ENCODE results near the gene ATP1A3. TPM values are rescaled to one million over a fixed set of nuclear protein-coding genes. Genes with fewer than 3 reads are reported as not detected.

The ATP1A3 gene
- polyA plus RNA-seq, 1 donor from 2014 or later: 36.2 TPM

DNA sequence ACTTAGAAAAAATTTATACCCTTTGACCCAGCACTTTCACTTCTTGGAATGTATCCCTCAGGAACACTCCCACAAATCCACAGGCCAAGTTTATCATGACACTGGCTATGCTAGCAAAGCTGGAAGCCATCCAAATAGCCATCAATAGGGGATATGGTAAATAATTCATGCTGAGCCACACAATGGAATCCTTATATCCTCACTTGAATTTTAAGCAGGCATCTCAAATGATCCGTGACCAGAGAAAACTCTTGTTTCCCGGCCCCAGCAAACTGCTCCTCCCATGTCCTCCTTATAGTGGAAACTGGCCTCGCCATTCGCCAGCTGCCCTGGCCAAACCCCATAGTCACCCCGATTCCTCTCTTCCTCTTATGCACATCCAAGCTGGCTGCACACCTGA is 38.4 kb upstream of the ATP1A3 start:
- Histone ChIP-seq H3K4me2 (ENCODE audit: low read length) (no peak overlapping the region), H3K9me2 (ENCODE audit: insufficient read depth, low read length) (no peaks in the 10 kb centered on the region), H3K36me3 (ENCODE audit: insufficient read depth, low read length) (peaks cover 3% of the 10 kb centered on the region), H3K27ac (ENCODE audit: low read length) (no peak overlapping the region), H4K20me1 (ENCODE audit: insufficient read depth) (no peaks in the 10 kb centered on the region), H3K9me3 (ENCODE audit: low read length) (no peaks in the 10 kb centered on the region), H3K9ac (ENCODE audit: low read length) (no peak overlapping the region), H3K27me3 (ENCODE audit: insufficient read depth, low read depth, low read length) (no peaks in the 10 kb centered on the region), H2AFZ (ENCODE audit: low read depth, low read length) (no peak overlapping the region), H3F3A (ENCODE audit: insufficient read depth, low read length, poor library complexity, severe bottlenecking) (no peaks in the 10 kb centered on the region), H3K4me3 (ENCODE audit: low read length) (no peak overlapping the region), H3K79me2 (replicated peaks; ENCODE audit: insufficient read depth, low read length) (no peaks in the 10 kb centered on the region)
- TF ChIP-seq SMC3 (conservative IDR thresholded peaks at IDR 0.05; ENCODE audit: poor library complexity) (no peak), EP300 (conservative IDR thresholded peaks at IDR 0.05; ENCODE audit: poor library complexity, severe bottlenecking) (no peak), TAF1 (IDR thresholded peaks at IDR 0.05; ENCODE audit: low read depth) (no peak), RAD21 (conservative IDR thresholded peaks at IDR 0.05) (no peak), POLR2AphosphoS5 (IDR thresholded peaks at IDR 0.05) (no peak), EZH2 (IDR thresholded peaks at IDR 0.05; ENCODE audit: borderline replicate concordance, insufficient read depth, low read length, poor library complexity, severe bottlenecking) (no peak), MXI1 (conservative IDR thresholded peaks at IDR 0.05; ENCODE audit: poor library complexity, severe bottlenecking) (no peak)
- TF ChIP-seq, protein P1, sequence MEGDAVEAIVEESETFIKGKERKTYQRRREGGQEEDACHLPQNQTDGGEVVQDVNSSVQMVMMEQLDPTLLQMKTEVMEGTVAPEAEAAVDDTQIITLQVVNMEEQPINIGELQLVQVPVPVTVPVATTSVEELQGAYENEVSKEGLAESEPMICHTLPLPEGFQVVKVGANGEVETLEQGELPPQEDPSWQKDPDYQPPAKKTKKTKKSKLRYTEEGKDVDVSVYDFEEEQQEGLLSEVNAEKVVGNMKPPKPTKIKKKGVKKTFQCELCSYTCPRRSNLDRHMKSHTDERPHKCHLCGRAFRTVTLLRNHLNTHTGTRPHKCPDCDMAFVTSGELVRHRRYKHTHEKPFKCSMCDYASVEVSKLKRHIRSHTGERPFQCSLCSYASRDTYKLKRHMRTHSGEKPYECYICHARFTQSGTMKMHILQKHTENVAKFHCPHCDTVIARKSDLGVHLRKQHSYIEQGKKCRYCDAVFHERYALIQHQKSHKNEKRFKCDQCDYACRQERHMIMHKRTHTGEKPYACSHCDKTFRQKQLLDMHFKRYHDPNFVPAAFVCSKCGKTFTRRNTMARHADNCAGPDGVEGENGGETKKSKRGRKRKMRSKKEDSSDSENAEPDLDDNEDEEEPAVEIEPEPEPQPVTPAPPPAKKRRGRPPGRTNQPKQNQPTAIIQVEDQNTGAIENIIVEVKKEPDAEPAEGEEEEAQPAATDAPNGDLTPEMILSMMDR (IDR thresholded peaks at IDR 0.05; ENCODE audit: poor library complexity, severe bottlenecking): no peak
- TF ChIP-seq, protein P2, sequence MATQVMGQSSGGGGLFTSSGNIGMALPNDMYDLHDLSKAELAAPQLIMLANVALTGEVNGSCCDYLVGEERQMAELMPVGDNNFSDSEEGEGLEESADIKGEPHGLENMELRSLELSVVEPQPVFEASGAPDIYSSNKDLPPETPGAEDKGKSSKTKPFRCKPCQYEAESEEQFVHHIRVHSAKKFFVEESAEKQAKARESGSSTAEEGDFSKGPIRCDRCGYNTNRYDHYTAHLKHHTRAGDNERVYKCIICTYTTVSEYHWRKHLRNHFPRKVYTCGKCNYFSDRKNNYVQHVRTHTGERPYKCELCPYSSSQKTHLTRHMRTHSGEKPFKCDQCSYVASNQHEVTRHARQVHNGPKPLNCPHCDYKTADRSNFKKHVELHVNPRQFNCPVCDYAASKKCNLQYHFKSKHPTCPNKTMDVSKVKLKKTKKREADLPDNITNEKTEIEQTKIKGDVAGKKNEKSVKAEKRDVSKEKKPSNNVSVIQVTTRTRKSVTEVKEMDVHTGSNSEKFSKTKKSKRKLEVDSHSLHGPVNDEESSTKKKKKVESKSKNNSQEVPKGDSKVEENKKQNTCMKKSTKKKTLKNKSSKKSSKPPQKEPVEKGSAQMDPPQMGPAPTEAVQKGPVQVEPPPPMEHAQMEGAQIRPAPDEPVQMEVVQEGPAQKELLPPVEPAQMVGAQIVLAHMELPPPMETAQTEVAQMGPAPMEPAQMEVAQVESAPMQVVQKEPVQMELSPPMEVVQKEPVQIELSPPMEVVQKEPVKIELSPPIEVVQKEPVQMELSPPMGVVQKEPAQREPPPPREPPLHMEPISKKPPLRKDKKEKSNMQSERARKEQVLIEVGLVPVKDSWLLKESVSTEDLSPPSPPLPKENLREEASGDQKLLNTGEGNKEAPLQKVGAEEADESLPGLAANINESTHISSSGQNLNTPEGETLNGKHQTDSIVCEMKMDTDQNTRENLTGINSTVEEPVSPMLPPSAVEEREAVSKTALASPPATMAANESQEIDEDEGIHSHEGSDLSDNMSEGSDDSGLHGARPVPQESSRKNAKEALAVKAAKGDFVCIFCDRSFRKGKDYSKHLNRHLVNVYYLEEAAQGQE (IDR thresholded peaks at IDR 0.05; ENCODE audit: borderline replicate concordance): no peak

DNA sequence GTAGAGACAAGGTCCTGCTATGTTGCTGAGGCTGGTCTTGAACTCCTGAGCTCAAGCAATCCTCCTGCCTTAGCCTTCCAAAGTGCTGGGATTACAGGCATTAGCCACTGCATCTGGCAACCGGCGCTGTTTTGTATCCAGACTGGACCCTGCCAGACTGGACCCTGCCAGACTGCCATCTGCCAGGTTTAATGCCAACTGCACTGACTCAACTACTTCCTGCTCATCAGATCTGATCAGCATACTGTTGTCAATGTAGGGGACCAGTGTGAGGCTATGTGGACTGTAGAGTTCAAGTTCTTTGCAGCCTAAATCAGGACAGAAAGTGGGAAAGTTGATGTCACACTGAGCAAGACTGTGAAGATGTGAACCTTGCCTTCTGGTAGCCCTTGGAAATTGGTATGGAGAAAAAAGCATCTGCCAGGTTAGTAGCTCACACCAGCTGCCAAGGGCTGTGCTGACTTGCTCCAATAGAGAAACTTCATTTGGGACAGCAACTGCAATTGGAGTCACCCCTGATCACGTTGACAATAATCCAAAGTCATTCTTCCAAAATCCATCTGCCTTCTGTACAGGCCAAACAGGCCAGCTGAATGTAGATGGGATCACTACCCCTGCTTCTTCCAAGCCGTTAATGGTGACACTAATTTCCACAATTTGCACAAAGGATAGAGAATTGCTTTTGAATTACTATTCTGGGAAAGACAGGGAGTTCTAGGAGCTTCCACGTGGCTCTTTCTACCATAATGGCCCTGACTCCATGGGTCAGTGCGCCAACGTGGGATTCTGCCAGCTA is 36.8 kb upstream of the ATP1A3 start:
- no peaks in the 10 kb centered on the region for H4K20me1 ChIP-seq (ENCODE audit: insufficient read depth)
- H3K9me2 ChIP-seq (ENCODE audit: insufficient read depth, low read length): no peaks in the 10 kb centered on the region
- H3K4me3 ChIP-seq (ENCODE audit: low read length): no peak overlapping the region
- H3K9me3 ChIP-seq (ENCODE audit: low read length): no peaks in the 10 kb centered on the region
- no peak overlapping the region for H3K4me2 ChIP-seq (ENCODE audit: low read length)
- H3K36me3 ChIP-seq (ENCODE audit: insufficient read depth, low read length): peaks cover 3% of the 10 kb centered on the region
- no peak overlapping the region for H3K9ac ChIP-seq (ENCODE audit: low read length)
- H3K27me3 ChIP-seq (ENCODE audit: insufficient read depth, low read depth, low read length): no peaks in the 10 kb centered on the region
- no peaks in the 10 kb centered on the region for H3F3A ChIP-seq (ENCODE audit: insufficient read depth, low read length, poor library complexity, severe bottlenecking)
- TF ChIP-seq SMC3 (conservative IDR thresholded peaks at IDR 0.05; ENCODE audit: poor library complexity) (no peak), MXI1 (conservative IDR thresholded peaks at IDR 0.05; ENCODE audit: poor library complexity, severe bottlenecking) (no peak), TAF1 (IDR thresholded peaks at IDR 0.05; ENCODE audit: low read depth) (no peak), POLR2AphosphoS5 (IDR thresholded peaks at IDR 0.05) (no peak), RAD21 (conservative IDR thresholded peaks at IDR 0.05) (no peak), EP300 (conservative IDR thresholded peaks at IDR 0.05; ENCODE audit: poor library complexity, severe bottlenecking) (no peak), EZH2 (IDR thresholded peaks at IDR 0.05; ENCODE audit: borderline replicate concordance, insufficient read depth, low read length, poor library complexity, severe bottlenecking) (no peak)
- TF ChIP-seq, protein P2 (IDR thresholded peaks at IDR 0.05; ENCODE audit: borderline replicate concordance): no peak
- TF ChIP-seq, protein P1 (IDR thresholded peaks at IDR 0.05; ENCODE audit: poor library complexity, severe bottlenecking): no peak
- H3K79me2 ChIP-seq (replicated peaks; ENCODE audit: insufficient read depth, low read length): no peaks in the 10 kb centered on the region
- H3K27ac ChIP-seq (ENCODE audit: low read length): no peak overlapping the region
- no peak overlapping the region for H2AFZ ChIP-seq (ENCODE audit: low read depth, low read length)
